Endothelial cell of umbilical vein (primary cell): Measurements from ENCODE around the gene TMEM171. TPM values are rescaled to one million over a fixed set of nuclear protein-coding genes. Genes with fewer than 3 reads are reported as not detected.

Experiments
- BruUV-seq: library from RNA; stranded (reverse); fragments of 400-500 nt; replicated peaks from 2 replicates; lab custom pipeline; 2021; lab: Mats Ljungman, UMichigan
- CTCF ChIA-PET: fragments of 300-600, 350-600 bp; sonication (Branson Sonifier 250); formaldehyde crosslinking; loops from one replicate; lab custom pipeline; 2021; ENCODE audit warnings: antibody characterized with exemption, inconsistent platforms; lab: Charles Lee
- POLR2A ChIA-PET: fragments of 300-600, 350-600 bp; sonication (Branson Sonifier 250); formaldehyde crosslinking; loops from one replicate; lab custom pipeline; 2021; ENCODE audit warnings: antibody characterized with exemption, inconsistent platforms; lab: Charles Lee
- DNase-seq: peaks from one replicate; pipeline ENCODE4 v3.0.0-alpha.2; 2011; ENCODE audit warnings: low read depth, low spot score
- FAIRE-seq: peaks from 2 replicates; lab custom pipeline; 2011; peaks lifted over from hg19 to GRCh38; lab: Jason Lieb, UNC
- H2AFZ ChIP-seq: 2 replicates; pipeline ENCODE4 v1.6.0; 2012; ENCODE audit warnings: low read depth, low read length, control low read depth, inconsistent platforms
- H3K27ac ChIP-seq: 2 replicates; pipeline ENCODE4 v1.5.1; 2011; ENCODE audit warnings: low read depth, mild to moderate bottlenecking, control low read depth, low read length, moderate library complexity; ENCODE audit not compliant: insufficient read depth
- H3K27me3 ChIP-seq, 2 experiments: 2 replicates each; pipeline versions ENCODE4 v1.6.0 to v1.6.1; 2011; ENCODE audit warnings: low read length in 2 of 2, mixed read lengths in 1 of 2; ENCODE audit not compliant: control insufficient read depth in 2 of 2, insufficient read depth in 2 of 2
- H3K36me3 ChIP-seq, 2 experiments: 2 replicates in 1 of 2; 3 replicates in 1 of 2; pipeline ENCODE4 v1.5.1; 2011; ENCODE audit warnings: low read length in 2 of 2, mild to moderate bottlenecking in 1 of 2, moderate library complexity in 1 of 2; ENCODE audit not compliant: control insufficient read depth in 2 of 2, insufficient read depth in 2 of 2; ENCODE audit errors: extremely low read depth in 1 of 2
- H3K4me1 ChIP-seq: 3 replicates; pipeline ENCODE4 v1.5.1; 2011; ENCODE audit warnings: mild to moderate bottlenecking, low read length; ENCODE audit not compliant: control insufficient read depth, insufficient read depth; ENCODE audit errors: extremely low read depth
- H3K4me2 ChIP-seq: 2 replicates; pipeline ENCODE4 v1.6.1; 2011; ENCODE audit warnings: low read length, control low read depth, mixed read lengths; ENCODE audit not compliant: insufficient read depth
- H3K4me3 ChIP-seq, 3 experiments: fragments of 200-600 bp in 1 of 3; sonication (generic), shearing (Covaris generic) in 1 of 3; replicated peaks in 1 of 3; 2 replicates each; pipeline ENCODE4 v1.5.1; 2011 to 2016; ENCODE audit warnings: control low read depth in 3 of 3, low read length in 3 of 3, mild to moderate bottlenecking in 2 of 3, inconsistent platforms in 1 of 3, low read depth in 1 of 3, moderate library complexity in 1 of 3; ENCODE audit not compliant: insufficient read depth in 1 of 3
- H3K79me2 ChIP-seq: 2 replicates; pipeline ENCODE4 v1.6.0; 2012; ENCODE audit warnings: low read length, inconsistent platforms; ENCODE audit not compliant: control insufficient read depth, insufficient read depth
- H3K9ac ChIP-seq: replicated peaks from 2 replicates; pipeline ENCODE3; 2011; ENCODE audit warnings: low read length, control low read depth; ENCODE audit not compliant: insufficient read depth; ENCODE audit errors: extremely low read depth
- H3K9me1 ChIP-seq: replicated peaks from 3 replicates; pipeline ENCODE4 v1.6.0; 2011; ENCODE audit warnings: mild to moderate bottlenecking, low read length; ENCODE audit not compliant: control insufficient read depth, insufficient read depth; ENCODE audit errors: extremely low read depth
- H3K9me3 ChIP-seq: replicated peaks from 2 replicates; pipeline ENCODE4 v1.5.1; 2012; ENCODE audit warnings: low read length, inconsistent platforms; ENCODE audit not compliant: control insufficient read depth, insufficient read depth
- H4K20me1 ChIP-seq: replicated peaks from 2 replicates; pipeline ENCODE3; 2011; ENCODE audit warnings: mild to moderate bottlenecking, low read length; ENCODE audit not compliant: control insufficient read depth, insufficient read depth; ENCODE audit errors: extremely low read depth
- EZH2 ChIP-seq: IDR thresholded peaks from 2 replicates; pipeline ENCODE4 v1.6.1; 2012; ENCODE audit warnings: borderline replicate concordance, low read depth, mild to moderate bottlenecking, moderate library complexity, low read length, inconsistent platforms; ENCODE audit not compliant: severe bottlenecking
- FOS ChIP-seq: IDR thresholded peaks from 2 replicates; pipeline ENCODE4 v1.6.1; 2011; ENCODE audit warnings: mild to moderate bottlenecking, low read length, moderate library complexity, borderline replicate concordance; ENCODE audit not compliant: insufficient read depth
- GATA2 ChIP-seq: IDR thresholded peaks from 2 replicates; pipeline ENCODE4 v1.7.0; 2011; ENCODE audit warnings: low read depth, mild to moderate bottlenecking, moderate library complexity, mixed read lengths, low read length; ENCODE audit not compliant: insufficient read length, insufficient read depth
- JUN ChIP-seq: IDR thresholded peaks from 2 replicates; pipeline ENCODE4 v1.6.1; 2011; ENCODE audit warnings: borderline replicate concordance, low read depth; ENCODE audit not compliant: insufficient read length, insufficient read depth
- MYC ChIP-seq: IDR thresholded peaks from one replicate; pipeline ENCODE4 v1.6.1; 2011; ENCODE audit warnings: mild to moderate bottlenecking, low read depth, low read length
- POLR2A ChIP-seq: IDR thresholded peaks from 2 replicates; pipeline ENCODE4 v1.6.1; 2012; ENCODE audit warnings: low read depth, mild to moderate bottlenecking, control low read depth, low read length
- POLR2AphosphoS5 ChIP-seq: IDR thresholded peaks from 2 replicates; pipeline ENCODE4 v1.6.1; 2012; ENCODE audit warnings: low read depth, mild to moderate bottlenecking, control low read depth, low read length, moderate library complexity; ENCODE audit not compliant: insufficient read depth
- dilution Hi-C: fragments of 300-500 bp; cut with MboI; formaldehyde crosslinking; loops from one replicate; pipeline ENCODE4 v1.15.0; 2019; ENCODE audit warnings: low sequenced_read_pairs; ENCODE audit not compliant: extremely low pct_ligation_motif_present
- intact Hi-C: fragments of 100-400 bp; cut with micrococcal nuclease; formaldehyde crosslinking; loops from one replicate; pipeline ENCODE4 v1.10.0; 2022
- polyA plus RNA-seq, 4 experiments: library from polyadenylated mRNA; depleted of rRNA in 3 of 4; stranded (reverse) in 3 of 4; unstranded in 1 of 4; fragments of >200 nt; gene quantifications; 2 replicates each; pipeline versions ENCODE4 v1.2.1 to v1.2.3, GENCODE V29; 2011 to 2012; ENCODE audit warnings: missing spikeins in 1 of 4
- total RNA-seq: library from RNA; stranded (reverse); gene quantifications from 2 replicates; pipeline ENCODE4 v1.2.3, GENCODE V29; 2021
- TF ChIP-seq, protein P1 (sequence below), 2 donors: IDR thresholded peaks; 1 replicate in 1 of 2; 2 replicates in 1 of 2; pipeline ENCODE4 v1.5.1; 2011; ENCODE audit warnings: low read length in 2 of 2, mild to moderate bottlenecking in 2 of 2, moderate library complexity in 2 of 2, control low read depth in 1 of 2, inconsistent platforms in 1 of 2, low read depth in 1 of 2; ENCODE audit not compliant: insufficient read depth in 1 of 2; ENCODE audit errors: extremely low read depth in 1 of 2
- TF ChIP-seq, protein P2 (sequence below): IDR thresholded peaks from 2 replicates; pipeline ENCODE4 v1.6.1; 2011; ENCODE audit not compliant: insufficient read depth, insufficient read length

The TMEM171 gene
- total and polyA plus RNA-seq, 2 donors (not counting 3 experiments of a cell fraction or from before 2014, with no cell fraction given), result 5.6 to 11.7 TPM

DNA sequence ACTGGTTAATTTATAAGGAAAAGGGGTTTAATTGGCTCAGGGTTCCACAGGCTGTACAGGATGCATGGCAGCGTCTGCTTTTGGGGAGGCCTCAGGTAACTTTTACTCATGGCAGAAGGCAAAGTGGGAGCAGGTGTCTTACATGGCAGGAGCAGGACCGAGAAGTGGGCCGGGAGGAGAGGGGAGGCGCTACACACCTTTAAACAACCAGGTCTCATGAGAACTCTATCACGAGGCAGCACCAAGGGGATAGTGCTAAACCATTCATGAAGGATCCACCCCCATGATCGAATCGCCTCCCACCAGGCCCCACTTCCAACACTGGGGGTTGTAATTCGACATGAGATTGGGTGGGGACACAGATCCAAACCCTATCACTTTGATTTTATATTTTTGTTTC, 21.7 kb downstream of the TMEM171 start:
- no TSS peak for BruUV-seq
- CTCF ChIA-PET, result interaction anchor here (1.1 to 1.2 kb wide), 2 partner anchors 9 to 29 kb away, joined by 3 read pairs; no protein-coding TSS in a partner anchor
- FAIRE-seq, result no peak

More for the DNA sequence above, 21.7 kb downstream of the TMEM171 start:
- no peak overlapping the region for H3K4me3 ChIP-seq
- no peak for DNase-seq
- POLR2A ChIA-PET, result no interaction called here
- no peak overlapping the region for H3K27ac ChIP-seq
- intact Hi-C loops, result no loop called here
- no peak for TF ChIP-seq EZH2
- TF ChIP-seq, protein P1, sequence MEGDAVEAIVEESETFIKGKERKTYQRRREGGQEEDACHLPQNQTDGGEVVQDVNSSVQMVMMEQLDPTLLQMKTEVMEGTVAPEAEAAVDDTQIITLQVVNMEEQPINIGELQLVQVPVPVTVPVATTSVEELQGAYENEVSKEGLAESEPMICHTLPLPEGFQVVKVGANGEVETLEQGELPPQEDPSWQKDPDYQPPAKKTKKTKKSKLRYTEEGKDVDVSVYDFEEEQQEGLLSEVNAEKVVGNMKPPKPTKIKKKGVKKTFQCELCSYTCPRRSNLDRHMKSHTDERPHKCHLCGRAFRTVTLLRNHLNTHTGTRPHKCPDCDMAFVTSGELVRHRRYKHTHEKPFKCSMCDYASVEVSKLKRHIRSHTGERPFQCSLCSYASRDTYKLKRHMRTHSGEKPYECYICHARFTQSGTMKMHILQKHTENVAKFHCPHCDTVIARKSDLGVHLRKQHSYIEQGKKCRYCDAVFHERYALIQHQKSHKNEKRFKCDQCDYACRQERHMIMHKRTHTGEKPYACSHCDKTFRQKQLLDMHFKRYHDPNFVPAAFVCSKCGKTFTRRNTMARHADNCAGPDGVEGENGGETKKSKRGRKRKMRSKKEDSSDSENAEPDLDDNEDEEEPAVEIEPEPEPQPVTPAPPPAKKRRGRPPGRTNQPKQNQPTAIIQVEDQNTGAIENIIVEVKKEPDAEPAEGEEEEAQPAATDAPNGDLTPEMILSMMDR (IDR thresholded peaks at IDR 0.05; ENCODE audit: extremely low read depth in 1 of 2, insufficient read depth in 1 of 2, low read depth in 1 of 2, low read length in 2 of 2), result no peak
- no peak for TF ChIP-seq POLR2A
- TF ChIP-seq MYC, result no peak
- no peak for TF ChIP-seq FOS
- no peak for TF ChIP-seq JUN
- TF ChIP-seq, protein P2, sequence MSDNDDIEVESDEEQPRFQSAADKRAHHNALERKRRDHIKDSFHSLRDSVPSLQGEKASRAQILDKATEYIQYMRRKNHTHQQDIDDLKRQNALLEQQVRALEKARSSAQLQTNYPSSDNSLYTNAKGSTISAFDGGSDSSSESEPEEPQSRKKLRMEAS, result no peak
- no peak for TF ChIP-seq GATA2
- TF ChIP-seq POLR2AphosphoS5, result no peak
- no peaks in the 10 kb centered on the region for H3K79me2 ChIP-seq
- H3K9ac ChIP-seq, result no peak overlapping the region
- H3K36me3 ChIP-seq, result no peaks in the 10 kb centered on the region
- H3K9me1 ChIP-seq, result no peaks in the 10 kb centered on the region
- no peaks in the 10 kb centered on the region for H3K9me3 ChIP-seq
- H2AFZ ChIP-seq, result no peak overlapping the region
- no peak overlapping the region for H3K4me2 ChIP-seq
- no peaks in the 10 kb centered on the region for H3K4me1 ChIP-seq
- dilution Hi-C loops, result no loop called here
- H3K27me3 ChIP-seq, result peaks cover 0 to 4% of the 10 kb centered on the region in 2 experiments
- no peaks in the 10 kb centered on the region for H4K20me1 ChIP-seq
